Measurements from ENCODE around the gene GPSM1.
"Not testable (repeated sequence)": the region's sequence is repeated elsewhere in the genome, so short reads cannot be mapped to it uniquely, and the experiment has no call there.

Gene GPSM1

GRCh38 chr9:136319244-136319643 is 8.1 kb upstream of the GPSM1 start:
- DNase-seq: not testable (repeated sequence)

DNA sequence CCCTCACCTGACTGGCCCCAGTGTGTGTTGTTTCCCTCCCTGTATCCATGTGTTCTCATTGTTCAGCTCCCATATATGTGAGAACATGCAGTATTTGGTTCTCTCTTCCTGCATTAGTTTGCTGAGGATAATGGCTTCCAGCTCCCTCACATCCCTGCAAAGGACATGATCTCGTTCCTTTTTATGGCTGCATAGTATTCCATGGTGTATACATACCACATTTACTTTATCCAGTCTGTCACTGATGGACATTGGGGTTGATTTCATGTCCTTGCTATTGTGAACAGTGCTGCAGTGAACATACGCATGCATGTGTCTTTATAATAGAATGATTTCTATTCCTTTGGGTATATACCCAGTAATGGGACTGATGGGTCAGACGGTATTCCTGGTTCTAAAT is 7.4 kb upstream of the GPSM1 start:
- DNase-seq: not testable (repeated sequence)

GRCh38 chr9:136320972-136321371 is 6.4 kb upstream of the GPSM1 start:
- DNase-seq: not testable (repeated sequence)

- no peak for DNase-seq
These were observed 5.8 kb upstream of the GPSM1 start for GRCh38 chr9:136321561-136321960.

DNA sequence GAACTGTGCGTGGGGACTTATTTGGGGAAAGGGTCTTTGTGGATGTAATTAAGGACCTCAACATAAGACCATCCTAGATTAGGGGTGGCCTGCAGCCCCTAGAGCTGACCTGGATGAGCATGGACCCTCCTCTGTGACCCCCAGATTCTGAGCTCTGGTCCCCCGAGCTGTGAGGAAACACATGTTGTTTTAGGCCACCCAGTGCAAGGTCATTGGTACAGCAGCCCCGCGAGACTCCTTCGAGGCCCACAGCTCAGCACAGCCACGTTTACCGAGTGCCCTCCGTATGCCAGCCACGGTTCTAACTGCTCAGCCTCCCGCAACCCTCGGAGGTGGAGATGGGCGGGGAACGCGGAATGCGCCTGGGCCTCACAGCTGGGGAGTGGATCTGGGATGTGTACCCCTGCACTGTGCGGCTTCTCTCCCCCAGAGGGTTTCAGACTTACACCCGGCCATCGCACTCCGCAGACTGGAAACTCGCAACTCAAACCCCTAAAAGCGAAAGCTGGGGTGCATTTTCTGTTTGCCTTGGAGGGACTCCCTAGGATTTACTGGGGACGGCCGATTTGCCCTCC is 4.5 kb upstream of the GPSM1 start:
- DNase-seq: no peak

DNA sequence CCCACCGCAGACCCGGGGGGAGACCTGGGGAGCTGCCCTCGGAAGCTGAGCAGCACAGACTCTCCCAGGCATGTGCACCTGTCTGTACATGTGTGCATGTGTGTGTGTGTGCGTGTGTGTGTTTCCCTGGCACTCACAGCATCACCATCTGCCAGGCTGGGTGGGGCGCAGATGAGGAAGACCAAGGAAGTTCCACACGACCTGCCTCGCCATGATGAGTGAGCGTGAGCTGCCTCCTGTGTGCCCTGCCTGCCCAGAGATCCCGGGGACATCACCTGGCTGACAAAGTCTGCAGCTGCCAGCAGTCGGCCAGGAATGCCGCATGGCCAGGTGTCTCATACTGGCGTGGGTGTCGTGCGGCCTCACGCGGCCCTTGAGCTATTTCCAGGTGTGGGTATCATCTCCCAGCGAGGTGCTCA is 4.0 kb upstream of the GPSM1 start:
- DNase-seq: no peak

DNA sequence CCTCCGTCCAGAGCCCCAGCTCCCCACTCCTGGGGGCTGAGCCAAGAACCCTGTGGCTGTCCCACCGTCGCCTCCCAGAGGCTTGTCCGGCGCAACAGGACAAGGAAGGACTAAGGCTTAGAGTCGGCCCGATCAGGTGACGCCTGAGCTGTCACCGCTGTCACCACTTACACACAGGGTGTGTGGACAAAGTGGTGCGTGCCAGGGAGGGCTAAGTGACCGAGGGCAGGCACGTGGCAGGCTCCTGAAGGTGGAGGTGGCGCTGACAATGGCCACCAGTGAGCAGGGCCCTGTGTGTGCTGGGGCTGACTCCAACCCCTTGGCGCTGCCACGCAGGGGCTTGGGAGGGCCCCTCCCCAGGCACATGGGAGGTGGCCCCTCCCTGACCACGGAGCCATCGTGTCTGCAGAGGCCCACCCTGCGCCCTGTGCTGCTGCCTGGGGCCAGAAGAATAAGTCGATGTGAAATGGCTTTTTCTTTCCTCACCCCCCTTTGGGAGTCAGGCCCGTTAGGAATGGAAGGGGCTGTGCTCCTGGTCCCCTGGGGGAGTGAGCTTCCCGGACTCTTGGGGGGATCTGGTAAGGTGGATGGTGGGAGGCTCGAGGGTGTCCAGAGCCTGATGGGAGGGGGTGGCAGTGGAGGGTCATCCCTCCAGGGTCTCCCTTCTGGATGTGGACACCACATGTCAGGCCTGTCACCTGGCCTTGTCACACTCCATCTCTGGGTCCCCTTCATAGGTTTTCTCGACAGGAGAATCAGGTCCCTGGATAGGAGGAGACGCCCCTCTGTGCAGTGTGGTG is 2.6 kb upstream of the GPSM1 start:
- no peak for DNase-seq

- DNase-seq: no peak
These were observed 2.0 kb upstream of the GPSM1 start for GRCh38 chr9:136325358-136325757.

- DNase-seq: no peak
These were observed 1.1 kb upstream of the GPSM1 start for GRCh38 chr9:136326061-136326760.

DNA sequence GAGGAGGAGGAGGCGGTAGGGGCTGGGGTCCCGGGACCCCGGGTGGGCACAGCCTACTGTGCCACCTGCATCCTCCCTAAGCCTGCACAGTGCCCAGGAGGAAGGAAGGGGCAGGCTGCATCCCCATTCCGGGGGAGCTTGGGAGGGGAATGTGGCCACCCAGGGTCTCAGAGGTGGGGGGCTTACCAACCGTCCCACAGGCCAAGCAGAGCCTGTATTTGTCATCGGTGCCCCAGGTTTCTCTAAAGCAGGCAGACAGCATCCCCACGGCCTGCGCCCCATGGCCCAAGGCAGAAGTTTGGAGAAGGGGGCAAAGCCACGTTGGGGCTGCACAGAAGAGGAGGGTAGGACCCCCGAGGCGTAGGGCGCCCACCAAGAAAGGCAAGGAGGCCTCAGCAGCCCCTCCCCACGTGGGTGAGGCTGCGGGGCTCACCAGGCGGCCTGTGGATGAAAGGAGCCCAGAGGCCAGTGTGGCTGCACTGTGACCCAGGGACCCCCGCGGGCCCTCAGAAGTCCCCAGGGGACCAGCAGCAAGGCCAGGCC is 507 bp upstream of the GPSM1 start:
- DNase-seq: no peak

DNA sequence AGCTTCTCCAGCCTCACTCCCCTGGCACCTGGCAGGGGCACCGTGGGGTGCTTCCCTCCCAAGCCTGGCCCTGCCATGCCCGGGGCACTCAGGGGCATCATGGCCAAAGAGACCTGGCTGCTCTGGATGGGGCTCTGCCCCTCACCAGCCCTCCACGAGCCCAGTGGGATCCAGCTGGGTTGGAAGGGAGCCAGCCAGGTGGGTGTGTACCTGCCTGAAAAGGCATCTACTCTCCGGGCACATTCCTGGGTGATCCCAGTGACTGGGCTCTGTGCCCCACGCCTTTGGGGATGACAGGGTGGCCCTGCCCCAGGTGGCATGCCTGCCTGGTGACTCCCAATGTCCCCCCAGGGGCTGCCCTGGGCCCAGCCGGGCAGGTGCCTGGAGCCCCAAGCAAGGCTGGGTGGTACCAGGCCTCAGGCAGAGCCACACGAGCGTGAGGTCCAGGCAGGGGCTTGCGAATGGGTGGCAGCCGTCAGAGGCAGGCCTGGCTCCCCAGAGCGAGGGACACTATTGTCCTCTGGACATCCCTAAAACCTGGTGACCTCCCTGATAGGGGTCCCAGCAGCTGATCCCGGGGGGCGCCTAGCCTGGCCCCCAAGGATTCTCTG is 777 bp downstream of the GPSM1 start:
- no peak for DNase-seq

DNA sequence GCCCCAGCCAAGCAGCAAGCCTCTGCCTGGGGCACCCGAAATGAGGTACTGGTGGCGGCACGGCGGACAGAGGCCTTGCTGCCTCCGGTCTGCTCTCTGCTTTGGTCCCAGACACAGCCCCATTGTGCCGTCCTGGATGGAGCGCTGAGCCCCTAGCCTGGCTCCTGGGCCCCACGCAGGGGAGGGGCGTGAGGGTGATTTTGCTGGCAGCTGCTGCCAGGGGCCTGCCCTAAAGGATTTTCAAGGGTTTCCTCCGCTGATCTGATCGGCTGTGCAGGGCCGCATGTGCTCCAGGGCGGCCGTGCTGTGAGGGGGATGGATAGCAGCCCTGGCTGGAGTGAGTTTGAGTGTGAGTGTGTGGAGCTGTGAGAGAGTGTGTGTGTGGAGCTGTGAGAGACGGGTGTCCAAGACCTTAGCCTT is 1.3 kb downstream of the GPSM1 start:
- no peak for DNase-seq

- DNase-seq: no peak
These were observed 1.9 kb downstream of the GPSM1 start for GRCh38 chr9:136329211-136329627.

GRCh38 chr9:136329636-136330405 is 2.5 kb downstream of the GPSM1 start:
- DNase-seq: no peak

GRCh38 chr9:136330406-136330990 is 3.2 kb downstream of the GPSM1 start:
- DNase-seq: no peak

DNA sequence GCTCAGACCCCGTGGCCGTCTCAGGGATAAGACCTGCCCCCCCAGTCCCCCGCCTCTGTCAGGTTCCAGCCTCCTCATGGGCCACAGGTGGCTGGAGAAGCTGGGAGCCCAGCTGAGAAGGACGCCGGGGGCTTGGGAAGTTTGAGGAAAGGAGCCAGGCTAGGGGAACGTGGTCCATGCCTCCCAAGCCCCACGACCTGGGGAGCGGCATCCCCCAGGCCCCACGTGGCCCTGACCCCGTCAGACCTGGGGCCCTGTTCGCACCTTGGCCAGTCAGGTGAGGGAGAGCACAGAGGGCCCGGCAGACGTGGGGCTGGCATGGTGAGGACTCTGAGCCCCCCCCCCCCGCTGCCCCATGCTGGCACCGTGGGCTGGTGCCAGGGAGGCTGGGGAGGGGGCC is 3.7 kb downstream of the GPSM1 start:
- no peak for DNase-seq

GRCh38 chr9:136331556-136332481 is 4.5 kb downstream of the GPSM1 start:
- no peak for DNase-seq

- DNase-seq: no peak
These were observed 5.2 kb downstream of the GPSM1 start for GRCh38 chr9:136332482-136332983.

GRCh38 chr9:136333045-136333444 is 5.7 kb downstream of the GPSM1 start:
- DNase-seq: no peak

GRCh38 chr9:136333486-136333885 is 6.1 kb downstream of the GPSM1 start:
- no peak for DNase-seq

- no peak for DNase-seq
These were observed 7.2 kb downstream of the GPSM1 start for GRCh38 chr9:136334541-136334940.
